Measurements from ENCODE around the gene DBNDD1.

The DBNDD1 gene

DNA sequence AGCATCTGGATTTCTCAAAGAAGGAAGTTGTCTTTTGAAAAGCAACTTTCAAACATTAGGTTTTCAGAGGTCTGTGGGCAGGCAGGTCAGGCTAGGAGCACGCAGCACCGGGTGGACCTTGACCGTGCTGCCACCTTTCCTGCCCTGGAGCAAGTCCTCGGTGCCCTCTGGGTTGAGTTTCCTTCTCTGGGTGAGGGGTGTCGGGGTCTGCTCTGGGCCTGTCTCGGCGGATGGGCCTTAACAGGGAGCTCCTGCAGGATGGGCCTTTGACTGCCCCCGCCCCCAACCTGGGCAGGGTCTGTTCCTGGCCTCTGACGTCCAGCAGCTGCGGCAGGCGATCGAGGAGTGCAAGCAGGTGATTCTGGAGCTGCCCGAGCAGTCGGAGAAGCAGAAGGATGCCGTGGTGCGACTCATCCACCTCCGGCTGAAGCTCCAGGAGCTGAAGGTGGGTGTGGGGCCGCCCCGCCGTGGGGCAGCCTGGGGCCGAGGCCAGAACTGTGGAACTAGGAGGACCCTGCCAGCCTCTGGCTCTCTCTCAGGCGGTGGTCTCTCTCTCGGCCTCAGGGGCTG is 62.0 kb downstream of the DBNDD1 start:
- no peak overlapping the region; the same call in 1 of the 2 replicates for H3K27ac ChIP-seq

GRCh38 chr16:89956505-89957215 is 62.6 kb downstream of the DBNDD1 start:
- TF ChIP-seq, protein P1, sequence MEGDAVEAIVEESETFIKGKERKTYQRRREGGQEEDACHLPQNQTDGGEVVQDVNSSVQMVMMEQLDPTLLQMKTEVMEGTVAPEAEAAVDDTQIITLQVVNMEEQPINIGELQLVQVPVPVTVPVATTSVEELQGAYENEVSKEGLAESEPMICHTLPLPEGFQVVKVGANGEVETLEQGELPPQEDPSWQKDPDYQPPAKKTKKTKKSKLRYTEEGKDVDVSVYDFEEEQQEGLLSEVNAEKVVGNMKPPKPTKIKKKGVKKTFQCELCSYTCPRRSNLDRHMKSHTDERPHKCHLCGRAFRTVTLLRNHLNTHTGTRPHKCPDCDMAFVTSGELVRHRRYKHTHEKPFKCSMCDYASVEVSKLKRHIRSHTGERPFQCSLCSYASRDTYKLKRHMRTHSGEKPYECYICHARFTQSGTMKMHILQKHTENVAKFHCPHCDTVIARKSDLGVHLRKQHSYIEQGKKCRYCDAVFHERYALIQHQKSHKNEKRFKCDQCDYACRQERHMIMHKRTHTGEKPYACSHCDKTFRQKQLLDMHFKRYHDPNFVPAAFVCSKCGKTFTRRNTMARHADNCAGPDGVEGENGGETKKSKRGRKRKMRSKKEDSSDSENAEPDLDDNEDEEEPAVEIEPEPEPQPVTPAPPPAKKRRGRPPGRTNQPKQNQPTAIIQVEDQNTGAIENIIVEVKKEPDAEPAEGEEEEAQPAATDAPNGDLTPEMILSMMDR (IDR thresholded peaks at IDR 0.05): no peak
- no peak for TF ChIP-seq ZFX (IDR thresholded peaks at IDR 0.05; ENCODE audit: borderline replicate concordance)
- H3K27ac ChIP-seq: no peak overlapping the region

More for the DNA sequence above, 62.0 kb downstream of the DBNDD1 start:
- TF ChIP-seq ZFX (IDR thresholded peaks at IDR 0.05; ENCODE audit: borderline replicate concordance): no peak
- TF ChIP-seq, protein P1 (IDR thresholded peaks at IDR 0.05): no peak

- TF ChIP-seq, protein P1 (IDR thresholded peaks at IDR 0.05): no peak
- no peak for TF ChIP-seq ZFX (IDR thresholded peaks at IDR 0.05; ENCODE audit: borderline replicate concordance)
- H3K27ac ChIP-seq: no peak overlapping the region
Observed at GRCh38 chr16:89955001-89955685, 64.1 kb downstream of the DBNDD1 start.

All from 22Rv1 (cell line).